ENCODE measurements around the gene DNAI2.
"Not testable (repeated sequence)": the region's sequence is repeated elsewhere in the genome, so short reads cannot be mapped to it uniquely, and the experiment has no call there.

Gene DNAI2

DNA sequence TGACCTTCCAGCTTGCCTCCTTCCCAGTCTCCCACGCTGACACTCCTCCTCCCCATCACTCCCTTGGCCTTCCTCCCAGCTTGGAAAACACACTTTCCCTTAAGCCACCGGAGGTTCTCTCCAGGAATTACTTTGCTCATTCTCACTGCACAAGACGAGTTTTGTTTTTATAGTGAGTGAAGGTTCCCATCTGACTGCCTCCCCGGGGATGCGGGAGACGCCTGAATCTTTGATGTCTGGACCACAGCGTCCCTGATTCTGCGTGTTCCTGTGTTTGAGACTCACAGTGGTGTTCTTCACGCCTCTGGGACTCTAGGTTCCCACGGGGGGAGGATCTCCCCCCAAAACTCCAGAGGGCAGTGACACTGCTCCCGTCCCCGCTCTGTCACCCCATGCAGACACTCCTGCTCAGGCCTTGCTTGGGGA, 2.0 kb downstream of the DNAI2 start:
- no peak for DNase-seq (ENCODE audit: low read depth)

DNA sequence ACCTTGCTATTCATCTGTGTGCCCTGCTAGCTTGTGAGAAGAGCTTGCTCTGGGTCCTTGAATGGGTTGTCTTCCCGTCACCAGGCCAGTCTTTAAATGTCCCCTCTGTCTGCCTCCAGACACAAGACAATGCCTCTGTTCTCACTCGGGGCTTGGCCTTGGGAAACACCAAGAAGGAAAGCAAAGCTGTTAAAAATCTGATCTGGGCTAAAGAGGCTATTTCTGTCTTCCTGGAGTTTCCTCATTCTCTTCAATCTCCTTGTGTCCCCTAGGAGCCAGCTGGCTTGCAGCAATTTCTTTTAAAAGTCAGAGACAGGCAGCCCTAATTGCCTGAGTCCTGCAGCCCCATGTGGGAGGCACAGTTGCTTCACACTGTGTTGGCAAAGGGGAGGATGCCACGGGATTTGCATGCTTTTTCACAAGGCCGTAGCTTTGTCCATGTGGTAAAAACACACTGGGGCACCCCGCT, 2.5 kb downstream of the DNAI2 start:
- no peak for DNase-seq (ENCODE audit: low read depth)

DNA sequence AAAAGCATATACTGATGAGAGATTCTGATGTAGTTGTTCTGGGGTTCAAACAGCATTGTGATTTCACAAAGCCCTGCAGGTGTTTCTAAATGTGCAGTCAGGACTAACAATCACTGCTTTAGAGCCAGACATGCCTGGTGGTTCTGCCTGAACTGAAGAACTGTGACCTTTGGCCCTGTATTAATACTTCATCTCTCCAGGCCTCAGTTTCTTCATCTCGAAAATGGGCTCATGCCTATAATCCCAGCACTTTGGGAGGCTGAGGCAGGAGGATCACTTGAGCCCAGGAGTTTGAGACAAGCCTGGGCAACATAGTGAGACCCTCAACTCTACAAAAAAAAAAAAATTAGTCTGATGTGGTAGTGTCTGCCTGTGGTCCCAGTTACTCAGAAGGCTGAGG, 3.9 kb downstream of the DNAI2 start:
- no peak for DNase-seq (ENCODE audit: low read depth)

DNA sequence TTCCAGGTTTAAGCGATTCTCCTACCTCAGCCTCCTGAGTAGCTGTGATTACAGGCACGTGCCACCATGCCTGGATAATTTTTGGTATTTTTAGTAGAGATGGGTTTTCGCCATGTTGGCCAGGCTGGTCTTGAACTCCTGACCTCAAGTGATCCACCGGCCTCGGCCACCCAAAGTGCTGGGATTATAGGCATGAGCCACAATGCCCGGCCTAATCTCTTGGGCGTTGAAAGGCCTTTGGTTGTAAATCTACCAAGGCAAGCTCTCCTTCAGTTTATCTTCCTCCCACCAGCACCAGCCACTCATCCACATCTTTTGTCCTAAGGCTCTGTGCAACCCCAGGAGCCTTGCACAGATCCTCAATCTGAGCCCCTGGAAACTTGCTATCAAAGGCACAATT, 5.6 kb downstream of the DNAI2 start:
- DNase-seq (ENCODE audit: low read depth): not testable (repeated sequence)

DNA sequence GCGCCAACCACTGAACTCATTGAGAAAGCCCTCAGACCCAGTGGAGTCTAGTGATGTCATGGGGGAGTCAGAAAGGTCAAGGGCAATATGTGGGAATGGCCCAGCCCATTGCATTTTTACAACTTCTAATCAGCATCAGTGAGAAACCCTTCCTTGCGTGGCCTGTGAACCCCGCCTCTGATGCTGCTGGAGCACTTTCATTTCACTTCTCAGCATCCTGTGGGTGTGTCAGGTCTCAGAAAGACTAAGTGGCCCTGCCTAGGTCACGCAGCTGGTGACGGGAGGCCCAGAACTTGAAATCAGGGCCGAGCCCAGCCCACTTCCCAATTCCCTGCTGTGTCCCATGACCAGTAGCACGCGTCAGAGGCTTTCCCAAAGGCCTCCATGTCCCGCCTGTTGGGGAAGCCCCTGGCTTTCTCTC, 6.1 kb downstream of the DNAI2 start:
- DNase-seq (ENCODE audit: low read depth): no peak

DNA sequence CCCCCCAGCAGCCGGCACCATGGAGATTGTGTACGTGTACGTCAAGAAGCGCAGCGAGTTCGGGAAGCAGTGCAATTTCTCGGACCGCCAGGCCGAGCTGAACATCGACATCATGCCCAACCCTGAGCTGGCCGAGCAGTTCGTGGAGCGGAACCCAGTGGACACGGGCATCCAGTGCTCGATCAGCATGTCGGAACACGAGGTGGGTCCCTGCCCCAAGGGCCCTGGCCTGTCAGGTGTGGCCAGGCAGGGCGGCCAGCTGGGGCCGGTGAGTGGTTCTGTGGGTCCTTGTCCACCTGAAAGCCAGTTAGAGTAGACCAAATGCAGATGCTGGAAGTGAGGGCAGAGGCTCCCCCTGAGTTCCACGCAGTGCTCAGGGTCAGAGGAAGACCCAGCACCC, 7.8 kb downstream of the DNAI2 start:
- DNase-seq (ENCODE audit: low read depth): no peak

DNA sequence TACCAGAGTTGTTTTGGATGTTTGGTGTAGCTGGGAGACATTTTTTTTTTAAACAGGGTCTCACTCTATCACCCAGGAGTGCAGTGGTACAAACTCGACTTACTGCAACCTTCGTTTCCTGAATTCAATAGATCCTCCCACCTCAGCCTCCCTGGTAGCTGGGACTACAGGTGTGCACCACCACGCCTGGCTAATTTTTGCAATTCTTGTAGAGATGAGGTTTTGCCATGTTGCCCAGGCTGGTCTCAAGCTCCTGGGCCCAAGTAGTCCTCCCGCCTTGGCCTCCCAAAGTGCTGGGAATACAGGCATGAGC, 8.2 kb downstream of the DNAI2 start:
- not testable (repeated sequence) for DNase-seq (ENCODE audit: low read depth)

DNA sequence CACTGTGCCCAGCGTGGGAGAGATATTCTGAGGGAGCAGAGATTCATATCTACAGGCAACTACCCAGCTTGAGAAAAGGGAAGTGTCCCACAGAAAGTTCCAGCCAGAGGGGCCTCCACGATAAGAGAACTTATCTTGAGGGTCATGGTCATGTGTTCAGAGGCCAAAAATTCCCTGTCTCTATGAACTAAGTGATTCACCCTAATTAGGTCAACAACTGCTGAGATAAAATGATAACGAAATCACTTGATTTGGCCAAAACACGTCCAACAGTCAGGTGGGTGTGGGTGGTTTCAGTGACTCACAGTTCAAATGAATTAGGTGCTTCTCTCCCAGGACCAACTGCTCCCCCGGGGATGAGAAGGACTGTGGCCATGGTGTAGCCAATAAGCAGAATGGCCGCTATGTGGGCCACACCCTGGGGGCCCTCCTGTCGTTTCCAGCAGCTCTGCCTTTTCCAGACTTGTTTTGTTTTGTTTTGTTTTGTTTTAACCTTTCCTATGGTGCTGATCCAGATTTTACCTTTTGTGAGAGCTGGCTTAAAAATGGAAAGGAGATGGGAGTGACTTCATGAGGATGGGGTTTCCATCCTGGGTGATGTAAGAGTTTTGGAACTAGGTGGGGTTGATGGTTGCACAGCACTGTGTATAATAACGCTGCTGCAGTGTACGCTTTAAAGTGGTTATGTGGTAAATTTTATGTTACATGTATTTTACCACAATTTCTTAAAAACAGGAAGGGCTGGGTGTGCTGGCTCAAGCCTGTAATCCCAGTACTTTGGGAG, 8.7 kb downstream of the DNAI2 start:
- DNase-seq (ENCODE audit: low read depth): peak; percentile 53

DNA sequence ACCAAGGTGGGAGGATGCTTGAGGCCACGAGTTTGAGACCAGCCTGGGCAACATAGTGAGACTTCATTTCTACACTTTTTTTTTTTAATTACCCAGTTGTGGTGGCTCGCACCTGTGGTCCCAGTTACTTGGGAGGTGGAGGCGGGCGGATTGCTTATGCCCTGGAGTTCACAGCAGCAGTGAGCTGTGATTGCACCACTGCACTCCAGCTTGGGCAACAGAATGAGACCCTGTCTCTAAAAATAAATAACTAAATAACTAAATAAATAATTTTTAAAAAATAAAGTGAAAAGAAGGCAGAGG, 9.3 kb downstream of the DNAI2 start:
- no peak for DNase-seq (ENCODE audit: low read depth)

DNA sequence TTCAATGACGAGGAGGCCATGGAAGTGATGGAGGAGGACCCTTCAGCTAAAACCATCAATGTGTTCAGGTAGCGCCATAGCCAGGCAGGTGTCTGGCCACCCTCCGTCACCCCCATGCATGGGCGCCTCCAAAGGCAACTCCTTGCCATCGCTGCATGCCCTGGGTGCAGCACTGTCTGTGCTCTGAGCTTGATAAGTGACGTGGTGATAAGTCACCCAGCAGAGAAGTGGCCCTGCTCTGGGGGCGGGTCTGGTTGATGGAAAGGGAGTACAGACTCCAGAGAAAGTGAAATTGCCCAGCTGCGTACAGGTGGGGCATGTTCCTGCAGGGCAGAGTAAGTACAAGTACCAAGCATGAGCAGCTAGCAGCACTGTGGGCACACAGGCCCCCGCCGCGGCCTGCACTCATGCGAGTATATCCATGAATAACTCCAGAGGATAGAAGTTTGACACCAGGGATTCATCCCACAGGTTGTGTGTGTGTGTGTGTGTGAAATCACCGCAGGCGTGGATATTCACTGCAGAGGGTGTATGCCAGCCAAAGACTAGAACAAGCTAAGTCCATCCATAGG, 13.1 kb downstream of the DNAI2 start:
- DNase-seq (ENCODE audit: low read depth): no peak

DNA sequence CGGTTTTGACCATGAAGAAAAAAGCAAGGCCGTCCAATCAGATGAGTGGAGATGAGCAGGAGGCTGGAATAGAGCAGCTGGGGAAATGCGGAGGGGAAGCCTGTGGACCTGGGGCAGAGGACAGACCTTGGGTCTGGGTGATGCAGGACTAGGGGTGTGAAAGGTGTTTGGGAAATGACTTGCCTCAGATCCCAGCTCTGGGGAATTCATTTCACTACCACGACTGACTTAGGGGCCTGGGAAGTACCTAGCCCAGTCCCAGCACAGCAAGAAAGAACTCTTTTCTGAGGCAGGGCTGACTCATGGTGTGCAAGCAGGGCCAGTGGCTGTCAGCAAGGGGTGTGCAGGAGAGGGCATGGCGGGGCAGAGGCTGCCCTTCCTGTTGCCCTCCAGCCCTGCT, 14.8 kb downstream of the DNAI2 start:
- no peak for DNase-seq (ENCODE audit: low read depth)

DNA sequence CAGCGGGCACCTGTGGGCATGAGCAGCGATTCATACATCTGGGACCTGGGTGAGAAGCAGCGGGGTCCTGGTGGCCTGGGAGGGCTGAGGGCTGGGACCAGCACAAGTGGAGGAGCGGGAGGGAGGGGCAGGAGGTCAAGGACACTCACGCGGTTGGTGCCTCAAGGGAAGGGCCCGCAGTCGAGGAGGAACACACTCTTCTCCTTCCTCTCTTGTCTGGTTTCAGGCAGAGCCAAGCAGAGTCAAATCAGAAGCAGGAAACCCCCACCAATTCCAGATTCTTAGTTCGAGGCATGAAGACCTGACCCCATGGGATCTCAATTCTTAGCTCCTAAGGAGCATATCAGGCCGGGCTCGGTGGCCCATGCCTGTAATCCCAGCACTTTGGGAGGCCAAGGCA, 15.7 kb downstream of the DNAI2 start:
- DNase-seq (ENCODE audit: low read depth): no peak

DNA sequence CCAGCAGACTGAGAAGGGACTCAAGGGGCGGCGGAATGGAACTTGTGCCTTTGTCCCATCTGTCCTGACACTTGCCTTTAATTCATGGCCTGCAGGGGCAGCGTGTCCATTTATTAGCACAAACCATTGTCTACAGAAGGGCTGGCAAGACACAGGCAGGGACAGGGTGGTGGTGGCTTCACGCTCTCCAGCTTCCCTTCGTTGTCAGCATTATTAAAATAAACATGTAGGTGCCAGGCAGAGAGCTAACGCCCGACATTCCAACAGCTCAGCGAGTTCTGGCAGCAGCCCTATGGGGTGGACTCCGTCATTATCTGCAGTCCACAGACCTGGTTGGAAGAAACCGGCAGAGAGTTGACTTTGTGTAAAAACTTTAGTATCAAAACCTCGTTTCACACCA, 16.3 kb downstream of the DNAI2 start:
- DNase-seq (ENCODE audit: low read depth): no peak

DNA sequence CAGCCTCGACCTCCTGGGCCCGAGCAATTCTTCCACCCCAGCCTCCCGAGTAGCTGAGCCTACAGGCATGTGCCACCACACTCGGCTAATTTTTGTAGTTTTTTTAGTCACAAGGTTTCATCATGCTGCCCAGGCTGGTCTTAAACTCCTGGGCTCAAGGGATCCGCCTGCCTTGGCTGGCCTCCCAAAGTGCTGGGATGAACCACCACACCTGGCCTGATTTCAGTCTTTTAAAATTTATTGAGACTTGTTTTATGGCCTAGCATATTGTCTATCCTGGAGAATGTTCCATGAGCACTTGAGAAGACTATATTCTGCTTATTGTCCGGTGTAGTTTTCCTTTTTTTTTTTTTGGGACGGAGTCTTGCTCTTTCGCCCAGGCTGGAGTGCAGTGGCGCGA, 18.5 kb downstream of the DNAI2 start:
- no peak for DNase-seq (ENCODE audit: low read depth)

DNA sequence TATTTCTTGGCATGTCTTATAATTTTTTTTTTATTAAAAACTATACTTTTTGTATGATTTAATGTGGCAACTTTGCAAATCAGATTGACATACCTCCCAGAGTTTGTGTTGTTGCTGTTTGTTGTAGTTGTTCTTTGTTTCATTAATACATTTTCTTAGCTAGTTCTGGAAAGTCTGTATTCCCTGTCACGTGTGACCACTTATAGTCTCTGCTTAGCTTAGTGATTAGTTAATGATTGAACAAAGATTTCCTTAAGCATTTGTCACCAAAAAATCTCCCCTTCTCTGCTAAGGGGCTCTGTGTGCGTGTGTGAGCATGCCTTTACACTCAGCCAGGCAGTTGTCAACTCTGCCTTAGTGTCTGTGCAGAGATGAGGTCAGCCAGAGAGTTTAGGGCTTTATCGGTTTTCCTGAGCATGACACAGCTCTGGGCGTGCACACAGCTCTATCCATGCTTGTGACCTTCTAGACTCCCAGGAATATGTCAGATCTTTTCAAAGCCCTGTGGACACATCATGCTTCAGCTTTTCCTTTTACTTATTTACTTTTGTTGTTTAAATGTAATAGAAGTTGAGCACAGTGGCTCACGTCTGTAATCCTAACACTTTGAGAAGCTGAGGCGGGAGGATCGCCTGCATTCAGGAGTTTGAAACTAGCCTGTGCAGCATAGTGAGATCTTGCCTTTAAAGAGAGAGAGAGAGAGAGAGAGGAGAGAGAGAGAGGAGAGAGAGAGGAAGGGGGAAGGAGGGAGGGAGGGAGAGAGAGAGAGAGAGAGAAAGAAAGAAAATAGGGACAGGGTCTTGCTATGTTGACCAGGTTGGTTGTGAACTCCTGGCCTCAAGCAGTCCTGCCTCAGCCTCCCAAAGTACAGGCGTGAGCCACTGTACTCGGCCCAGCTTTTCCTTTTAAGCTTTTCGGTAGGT, 21.9 kb downstream of the DNAI2 start:
- DNase-seq (ENCODE audit: low read depth): no peak

DNA sequence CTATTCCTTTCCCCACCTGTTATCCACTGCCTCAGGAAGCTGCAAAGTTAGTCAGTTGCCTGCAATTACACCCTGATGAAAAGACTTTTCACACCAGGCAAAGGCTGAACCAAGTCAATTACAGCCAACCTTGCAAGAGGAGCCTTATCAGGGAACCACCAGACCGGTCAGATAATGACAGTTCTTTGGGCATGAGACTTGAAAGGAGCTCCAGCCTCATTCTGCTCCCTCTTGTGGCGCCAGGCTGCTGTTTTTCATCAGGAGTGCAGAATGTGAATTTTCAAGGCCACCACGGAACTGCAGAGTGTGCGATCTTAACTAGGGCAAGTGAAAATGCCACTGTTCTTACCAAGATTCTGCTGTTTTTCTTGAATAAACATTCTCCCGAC, 22.5 kb downstream of the DNAI2 start:
- peak; percentile 79 for DNase-seq (ENCODE audit: low read depth)

DNA sequence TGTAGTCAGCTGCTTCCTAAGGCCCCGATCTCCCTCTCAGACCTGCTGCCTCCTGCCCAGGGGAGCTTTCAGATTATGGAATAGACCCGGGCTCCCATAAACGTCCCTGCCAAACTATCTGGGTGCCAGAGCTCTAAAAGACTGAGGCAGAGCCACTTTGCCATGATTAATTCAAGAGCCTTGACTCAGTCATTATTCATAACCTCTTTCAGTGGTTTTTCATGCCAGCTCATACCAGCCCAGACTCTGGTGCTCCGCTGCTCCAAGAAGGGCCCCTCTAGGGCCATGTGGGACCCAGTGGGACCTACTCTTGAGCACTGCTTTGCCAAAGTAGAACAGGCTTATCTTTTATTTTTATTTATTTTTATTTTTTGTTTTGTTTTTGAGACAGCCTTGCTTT, 23.9 kb downstream of the DNAI2 start:
- DNase-seq (ENCODE audit: low read depth): no peak

DNA sequence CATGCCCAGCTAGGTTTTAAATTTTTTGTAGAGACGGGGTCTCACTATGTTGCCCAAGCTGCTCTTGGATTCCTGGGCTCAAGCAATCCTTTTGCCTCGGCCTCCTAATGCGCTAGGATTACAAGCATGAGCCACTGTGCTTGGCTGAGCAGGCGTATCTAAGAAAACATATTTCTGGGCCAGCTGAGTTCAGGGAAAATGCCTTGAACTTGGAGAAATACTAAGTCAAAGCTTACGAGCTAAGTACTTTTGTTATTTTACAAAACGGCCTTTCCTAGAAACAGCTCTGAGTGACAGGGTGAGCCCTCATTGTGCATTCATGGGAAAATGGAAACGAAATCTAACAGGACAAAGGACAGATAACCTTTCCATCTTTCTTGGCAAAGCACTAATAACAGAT, 24.7 kb downstream of the DNAI2 start:
- no peak for DNase-seq (ENCODE audit: low read depth)

DNA sequence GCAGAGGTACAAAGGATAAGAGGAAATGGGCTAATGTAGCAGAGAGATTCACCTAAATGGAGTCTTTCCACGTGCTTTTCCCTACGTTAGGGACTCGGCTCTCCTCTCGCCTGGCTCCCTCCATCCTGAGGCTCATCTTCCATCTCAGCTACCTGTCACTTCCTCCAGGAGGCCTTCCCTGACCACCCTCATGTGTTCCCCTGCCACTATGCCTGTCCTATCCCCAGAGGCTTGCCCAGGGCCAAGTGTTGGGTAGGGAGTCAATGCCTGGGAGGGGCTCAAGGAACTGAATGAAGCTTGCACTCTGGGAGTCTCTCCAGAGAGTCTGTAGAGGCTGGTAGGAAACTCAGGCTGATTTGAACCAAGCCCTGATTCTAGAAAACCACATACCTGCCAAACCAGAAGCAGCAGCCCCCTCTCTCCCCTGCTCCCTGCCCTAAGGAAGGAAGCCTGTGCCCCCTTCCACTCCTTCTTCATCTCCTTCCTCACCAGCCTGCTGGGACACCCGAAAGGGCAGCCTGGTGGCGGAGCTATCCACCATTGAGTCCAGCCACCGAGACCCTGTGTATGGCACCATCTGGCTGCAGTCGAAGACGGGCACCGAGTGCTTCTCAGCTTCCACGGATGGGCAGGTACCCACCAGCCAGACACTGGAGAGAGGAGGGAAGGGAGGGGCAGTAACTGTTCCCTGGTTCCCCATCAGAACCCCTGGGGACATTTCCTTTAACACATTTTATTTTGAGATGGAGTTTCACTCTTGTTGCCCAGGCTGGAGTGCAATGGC, 25.4 kb downstream of the DNAI2 start:
- DNase-seq (ENCODE audit: low read depth): no peak

DNA sequence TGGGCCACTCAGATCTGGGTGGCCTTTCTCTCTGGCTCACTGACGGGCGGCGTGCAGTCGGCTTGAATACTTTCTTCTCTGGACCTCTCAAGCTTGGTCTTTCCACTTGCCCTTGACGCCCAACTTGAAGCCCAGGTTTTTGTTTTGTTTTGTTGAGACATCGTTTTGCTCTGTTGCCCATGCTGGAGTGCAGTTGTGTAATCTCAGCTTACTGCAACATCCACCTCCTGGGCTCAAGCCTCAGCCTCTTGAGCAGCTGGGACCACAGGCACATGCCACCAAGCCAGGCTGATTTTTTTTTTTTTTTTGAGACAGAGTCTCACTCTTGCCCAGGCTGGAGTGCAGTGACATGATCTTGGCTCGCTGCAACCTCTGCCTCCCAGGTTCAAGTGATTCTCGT, 29.3 kb downstream of the DNAI2 start:
- DNase-seq (ENCODE audit: low read depth): no peak

DNA sequence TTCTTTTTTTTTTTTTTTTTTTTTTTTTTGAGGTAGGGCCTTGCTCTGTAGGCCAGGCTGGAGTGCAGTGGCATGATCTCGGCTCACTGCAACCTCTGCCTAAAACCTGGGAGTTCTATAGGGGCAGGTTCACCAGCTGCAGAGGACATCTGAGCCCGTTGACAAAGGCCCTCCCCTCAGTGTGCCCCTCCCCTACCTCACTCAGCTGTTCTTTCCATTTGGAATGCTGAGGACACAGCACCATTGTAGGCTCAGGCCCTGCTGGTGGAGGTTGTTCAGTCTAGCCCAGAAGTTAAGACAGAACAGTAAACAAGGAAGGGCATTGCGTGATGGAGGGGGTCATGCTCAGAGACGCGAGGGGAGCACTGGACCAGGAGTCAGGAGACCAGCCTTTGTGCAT, 30.1 kb downstream of the DNAI2 start:
- no peak for DNase-seq (ENCODE audit: low read depth)

DNA sequence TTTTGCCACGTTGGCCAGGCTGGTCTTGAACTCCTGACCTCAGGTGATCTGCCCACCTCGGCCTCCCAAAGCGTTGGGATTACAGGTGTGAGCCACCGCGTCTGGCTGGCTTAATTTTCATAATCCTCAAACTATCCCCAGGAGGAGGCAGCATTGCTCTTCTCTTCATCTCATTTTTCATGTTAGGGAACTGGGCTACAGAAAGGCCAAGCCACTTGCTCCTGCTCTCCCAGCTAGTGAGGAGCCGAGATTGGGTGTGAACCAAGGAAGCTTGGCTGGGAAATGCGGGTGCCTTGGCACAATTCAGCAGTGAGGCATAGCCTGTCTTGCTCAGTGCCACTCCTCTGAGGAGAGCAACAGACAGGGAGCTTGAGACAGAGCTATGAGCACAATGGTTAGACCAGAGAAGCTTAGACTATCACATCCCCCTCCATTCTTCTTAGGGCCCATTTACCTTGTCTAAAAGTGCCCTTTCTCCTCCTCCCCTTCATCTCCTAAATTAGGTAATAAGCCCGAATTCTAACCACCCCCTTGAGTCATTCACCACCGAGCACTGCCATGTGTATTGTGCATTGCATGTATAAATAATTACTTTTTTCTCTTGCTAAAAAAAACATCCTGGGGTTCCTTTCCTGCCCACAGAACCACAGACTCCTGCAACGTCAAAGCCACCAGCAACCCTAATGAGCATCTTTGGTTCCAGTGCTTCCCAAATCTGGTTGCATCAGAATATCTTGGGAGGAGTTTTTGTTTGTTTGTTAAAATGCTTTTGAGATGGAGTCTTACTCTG, 32.0 kb downstream of the DNAI2 start:
- no peak for DNase-seq (ENCODE audit: low read depth)

Measured in CMK (cell line).